HL-60 (cell line): ENCODE data around the gene BCAP29.

ENCODE experiments used
- CTCF ChIP-seq: IDR thresholded peaks from one replicate; pipeline ENCODE4 v1.5.1; 2011; ENCODE audit warnings: low read length, control low read depth, inconsistent platforms; ENCODE audit not compliant: insufficient read depth
- GABPA ChIP-seq: IDR thresholded peaks from 2 replicates; pipeline ENCODE4 v1.6.1; 2012; ENCODE audit warnings: low read depth
- POLR2AphosphoS5 ChIP-seq: IDR thresholded peaks from 2 replicates; pipeline ENCODE4 v1.6.1; 2012; ENCODE audit warnings: low read depth
- REST ChIP-seq: IDR thresholded peaks from 2 replicates; pipeline ENCODE4 v1.6.1; 2012; ENCODE audit warnings: low read depth; ENCODE audit not compliant: insufficient replicate concordance
- SPI1 ChIP-seq: IDR thresholded peaks from 2 replicates; pipeline ENCODE4 v1.6.1; 2012; ENCODE audit warnings: low read depth, mild to moderate bottlenecking, borderline replicate concordance

- TF ChIP-seq CTCF (no peak), POLR2AphosphoS5 (no peak), REST (no peak), SPI1 (no peak), GABPA (no peak)
Observed at GRCh38 chr7:107591421-107591820, 11.4 kb downstream of the BCAP29 start.
